ENCODE results near the gene HOXD8. TPM values are rescaled to one million over a fixed set of nuclear protein-coding genes. Genes with fewer than 3 reads are reported as not detected.

Gene HOXD8
- total RNA-seq, 1 experiment from 2014 or later = 1.9 TPM

DNA sequence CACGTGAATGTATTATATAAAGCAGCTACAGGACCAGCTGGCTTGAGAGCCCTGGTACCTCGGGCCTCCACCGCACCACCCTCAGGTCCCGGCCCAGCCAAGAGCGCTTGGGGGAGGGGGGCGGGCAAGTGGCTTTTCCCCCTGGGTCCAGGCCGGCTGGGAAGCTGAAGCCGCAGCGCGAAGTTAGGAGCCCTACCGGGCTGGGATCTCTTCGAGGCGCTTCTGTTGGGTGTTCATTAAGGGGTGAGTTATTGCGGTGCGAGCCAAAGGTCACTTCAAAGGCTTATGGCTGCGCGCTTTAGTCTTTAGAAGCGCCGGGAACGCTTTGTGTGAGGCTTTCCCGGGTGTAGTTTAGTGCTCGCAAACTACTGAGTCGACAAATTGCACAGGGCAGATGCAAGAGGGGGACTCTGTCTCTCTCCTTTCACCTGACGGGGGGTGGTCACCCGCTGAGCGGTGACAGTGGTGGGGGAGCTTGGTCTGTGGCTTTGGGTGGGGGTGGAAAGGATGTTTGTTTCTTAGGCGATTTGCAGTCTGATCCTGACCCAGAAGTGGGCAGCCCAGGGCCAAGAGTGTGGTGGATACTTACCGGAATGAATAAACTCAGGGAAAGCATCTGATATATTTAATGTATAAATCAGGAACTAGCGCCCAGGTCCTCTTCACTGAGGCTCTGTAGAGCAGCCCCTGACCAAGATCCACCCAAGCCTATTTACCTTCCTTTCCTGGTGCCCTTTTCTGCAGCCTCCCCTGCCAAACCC, 33.6 kb downstream of the HOXD8 start:
- Histone ChIP-seq H3K9ac (ENCODE audit: low read length) (no peak overlapping the region), H3K27me3 (ENCODE audit: low read length) (no peaks in the 10 kb centered on the region), H2AFZ (ENCODE audit: low read length) (no peak overlapping the region), H3K4me3 (ENCODE audit: low read length) (no peak overlapping the region), H4K20me1 (ENCODE audit: low read length) (no peaks in the 10 kb centered on the region), H3K4me2 (ENCODE audit: low read length) (no peak overlapping the region), H3F3A (ENCODE audit: low read length, unreplicated experiment) (no peaks in the 10 kb centered on the region), H3K4me1 (ENCODE audit: insufficient read depth, low read length) (no peaks in the 10 kb centered on the region), H3K36me3 (ENCODE audit: low read depth, low read length) (no peaks in the 10 kb centered on the region), H3K9me2 (replicated peaks; ENCODE audit: low read length) (no peaks in the 10 kb centered on the region), H3K9me3 (ENCODE audit: low read length) (no peaks in the 10 kb centered on the region), H3K79me2 (ENCODE audit: low read length) (no peaks in the 10 kb centered on the region), H3K27ac (ENCODE audit: low read length) (no peak overlapping the region)
- ChIA-PET CTCF (interaction anchor here (0.5 kb wide), 1 partner anchor 490 kb away, joined by 3 read pairs; no protein-coding TSS in a partner anchor), POLR2A (ENCODE audit: unreplicated experiment) (no interaction called here)
- no TSS peak for BruUV-seq (replicated peaks)
- intact Hi-C loops (cut with micrococcal nuclease) = no loop called here
- TF ChIP-seq, protein P1, sequence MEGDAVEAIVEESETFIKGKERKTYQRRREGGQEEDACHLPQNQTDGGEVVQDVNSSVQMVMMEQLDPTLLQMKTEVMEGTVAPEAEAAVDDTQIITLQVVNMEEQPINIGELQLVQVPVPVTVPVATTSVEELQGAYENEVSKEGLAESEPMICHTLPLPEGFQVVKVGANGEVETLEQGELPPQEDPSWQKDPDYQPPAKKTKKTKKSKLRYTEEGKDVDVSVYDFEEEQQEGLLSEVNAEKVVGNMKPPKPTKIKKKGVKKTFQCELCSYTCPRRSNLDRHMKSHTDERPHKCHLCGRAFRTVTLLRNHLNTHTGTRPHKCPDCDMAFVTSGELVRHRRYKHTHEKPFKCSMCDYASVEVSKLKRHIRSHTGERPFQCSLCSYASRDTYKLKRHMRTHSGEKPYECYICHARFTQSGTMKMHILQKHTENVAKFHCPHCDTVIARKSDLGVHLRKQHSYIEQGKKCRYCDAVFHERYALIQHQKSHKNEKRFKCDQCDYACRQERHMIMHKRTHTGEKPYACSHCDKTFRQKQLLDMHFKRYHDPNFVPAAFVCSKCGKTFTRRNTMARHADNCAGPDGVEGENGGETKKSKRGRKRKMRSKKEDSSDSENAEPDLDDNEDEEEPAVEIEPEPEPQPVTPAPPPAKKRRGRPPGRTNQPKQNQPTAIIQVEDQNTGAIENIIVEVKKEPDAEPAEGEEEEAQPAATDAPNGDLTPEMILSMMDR (conservative IDR thresholded peaks at IDR 0.05; ENCODE audit: low read depth, low read length) = no peak
- TF ChIP-seq EZH2phosphoT487 (IDR thresholded peaks at IDR 0.05; ENCODE audit: borderline replicate concordance, low read length) = no peak
- DNase-seq (no peak), ATAC-seq (no peak)

DNA sequence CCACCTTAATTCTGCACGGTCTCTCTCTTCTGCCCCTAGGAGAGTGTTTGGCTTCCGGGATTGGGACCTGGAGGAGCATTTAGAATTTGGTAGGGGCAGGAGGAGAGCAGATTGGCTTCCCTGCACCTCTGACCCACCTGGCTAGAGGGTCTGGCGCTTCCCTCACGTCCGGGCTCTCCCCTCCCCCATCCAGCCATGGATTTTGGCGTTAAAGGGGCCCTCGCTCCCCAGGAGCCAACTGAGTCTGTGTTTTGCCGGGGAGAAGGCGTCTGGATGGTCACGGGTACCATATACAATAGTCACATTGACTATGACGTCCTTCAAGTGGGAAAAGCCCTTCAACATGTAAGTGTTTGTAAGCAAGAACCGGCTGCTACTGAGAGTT, 34.2 kb downstream of the HOXD8 start:
- Histone ChIP-seq H3K9me3 (ENCODE audit: low read length) (no peaks in the 10 kb centered on the region), H3K79me2 (ENCODE audit: low read length) (no peaks in the 10 kb centered on the region), H3K27me3 (ENCODE audit: low read length) (no peaks in the 10 kb centered on the region), H3K4me2 (ENCODE audit: low read length) (no peak overlapping the region), H2AFZ (ENCODE audit: low read length) (no peak overlapping the region), H3K27ac (ENCODE audit: low read length) (no peak overlapping the region), H3K9ac (ENCODE audit: low read length) (no peak overlapping the region), H3K4me3 (ENCODE audit: low read length) (no peak overlapping the region), H3K36me3 (ENCODE audit: low read depth, low read length) (no peaks in the 10 kb centered on the region), H4K20me1 (ENCODE audit: low read length) (no peaks in the 10 kb centered on the region), H3K4me1 (ENCODE audit: insufficient read depth, low read length) (no peaks in the 10 kb centered on the region), H3K9me2 (replicated peaks; ENCODE audit: low read length) (no peaks in the 10 kb centered on the region), H3F3A (ENCODE audit: low read length, unreplicated experiment) (no peaks in the 10 kb centered on the region)
- POLR2A ChIA-PET (ENCODE audit: unreplicated experiment) = no interaction called here
- DNase-seq = no peak
- CTCF ChIA-PET = no interaction called here
- BruUV-seq (replicated peaks) = no TSS peak
- intact Hi-C loops (cut with micrococcal nuclease) = no loop called here
- no peak for ATAC-seq
- TF ChIP-seq EZH2 (IDR thresholded peaks at IDR 0.05; ENCODE audit: low read length, unreplicated experiment) = no peak
- TF ChIP-seq EZH2phosphoT487 (IDR thresholded peaks at IDR 0.05; ENCODE audit: borderline replicate concordance, low read length) = no peak
- TF ChIP-seq, protein P1 (conservative IDR thresholded peaks at IDR 0.05; ENCODE audit: low read depth, low read length) = no peak

DNA sequence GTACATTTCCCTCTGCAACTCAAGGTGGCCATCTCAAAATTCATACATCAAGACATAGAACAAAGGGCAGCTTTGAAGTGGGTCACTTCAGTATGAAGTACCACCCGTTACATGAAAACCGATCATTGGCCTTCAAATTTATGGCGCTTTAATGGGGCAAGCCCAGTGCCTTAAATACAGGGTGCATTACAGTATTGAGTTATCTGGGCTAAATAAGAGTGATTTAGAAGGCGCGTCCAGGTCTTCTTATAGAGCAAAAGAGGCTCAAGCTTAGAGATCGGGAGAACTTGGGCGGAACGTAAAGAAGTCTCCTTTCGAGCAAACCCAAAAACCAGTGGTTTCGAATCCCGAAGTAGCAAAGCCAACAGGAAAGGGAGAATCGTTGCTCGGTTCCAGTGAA, 34.7 kb downstream of the HOXD8 start:
- Histone ChIP-seq H3K4me2 (ENCODE audit: low read length) (no peak overlapping the region), H3F3A (ENCODE audit: low read length, unreplicated experiment) (no peaks in the 10 kb centered on the region), H3K79me2 (ENCODE audit: low read length) (no peaks in the 10 kb centered on the region), H3K4me3 (ENCODE audit: low read length) (no peak overlapping the region), H3K4me1 (ENCODE audit: insufficient read depth, low read length) (no peaks in the 10 kb centered on the region), H4K20me1 (ENCODE audit: low read length) (no peaks in the 10 kb centered on the region), H3K9me2 (replicated peaks; ENCODE audit: low read length) (no peaks in the 10 kb centered on the region), H3K9ac (ENCODE audit: low read length) (no peak overlapping the region), H2AFZ (ENCODE audit: low read length) (no peak overlapping the region), H3K9me3 (ENCODE audit: low read length) (no peaks in the 10 kb centered on the region), H3K27me3 (ENCODE audit: low read length) (no peaks in the 10 kb centered on the region), H3K27ac (ENCODE audit: low read length) (no peak overlapping the region), H3K36me3 (ENCODE audit: low read depth, low read length) (no peaks in the 10 kb centered on the region)
- DNase-seq (no peak), ATAC-seq (no peak)
- no TSS peak for BruUV-seq (replicated peaks)
- ChIA-PET POLR2A (ENCODE audit: unreplicated experiment) (no interaction called here), CTCF (no interaction called here)
- TF ChIP-seq EZH2phosphoT487 (IDR thresholded peaks at IDR 0.05; ENCODE audit: borderline replicate concordance, low read length) (no peak), EZH2 (IDR thresholded peaks at IDR 0.05; ENCODE audit: low read length, unreplicated experiment) (no peak)
- TF ChIP-seq, protein P1 (conservative IDR thresholded peaks at IDR 0.05; ENCODE audit: low read depth, low read length) = no peak
- intact Hi-C loops (cut with micrococcal nuclease) = no loop called here
